HG03558 (cell line): ENCODE measurements around the gene ARHGEF4.
"Not testable (repeated sequence)": the region's sequence is repeated elsewhere in the genome, so short reads cannot be mapped to it uniquely, and the experiment has no call there.

Experiments used
- ATAC-seq: cut with Tn5 transposase; IDR thresholded peaks from one replicate; pipeline ENCODE4 v1.9.1; 2021; ENCODE audit warnings: moderate number of reproducible peaks; ENCODE audit not compliant: unreplicated experiment; ENCODE audit errors: extremely low read depth

The ARHGEF4 gene

DNA sequence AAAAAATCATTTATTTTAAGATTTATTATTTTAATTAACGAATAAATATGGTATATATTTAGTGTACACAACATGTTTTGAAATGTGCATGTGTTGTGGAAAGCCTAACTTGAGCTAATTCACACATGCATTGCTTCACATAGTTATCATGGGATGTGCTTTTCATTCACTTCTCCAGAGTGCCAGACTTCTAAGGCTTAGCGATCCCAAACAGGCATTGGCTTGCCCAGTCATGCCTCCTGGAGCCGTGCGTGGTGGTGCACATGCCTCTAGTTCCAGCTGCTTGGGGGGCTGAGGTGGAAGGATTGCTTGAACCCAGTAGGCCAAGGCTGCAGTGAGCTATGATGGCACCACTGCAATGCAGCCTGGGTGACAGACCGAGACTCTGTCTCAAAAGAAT is 40.5 kb downstream of the ARHGEF4 start:
- ATAC-seq, result no peak

DNA sequence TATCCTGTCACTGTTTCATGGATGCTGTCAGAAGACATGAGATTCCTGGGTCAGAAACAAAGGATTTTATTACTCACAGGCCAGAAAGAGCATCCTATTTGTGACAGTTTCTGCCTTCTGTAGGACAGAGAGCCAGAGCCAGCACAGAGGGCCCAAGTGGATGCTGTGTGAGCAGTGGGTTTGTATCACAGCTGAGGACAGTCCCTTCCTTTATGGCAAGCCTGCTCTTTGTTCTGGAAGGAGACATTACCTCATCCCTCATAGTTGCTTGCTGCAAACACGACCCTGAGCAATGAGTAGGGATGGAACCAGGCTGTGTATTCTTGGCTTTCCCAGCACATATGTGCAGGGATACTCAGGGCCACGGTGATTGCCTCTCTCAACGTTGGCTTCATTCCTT is 41.6 kb downstream of the ARHGEF4 start:
- ATAC-seq, result no peak

DNA sequence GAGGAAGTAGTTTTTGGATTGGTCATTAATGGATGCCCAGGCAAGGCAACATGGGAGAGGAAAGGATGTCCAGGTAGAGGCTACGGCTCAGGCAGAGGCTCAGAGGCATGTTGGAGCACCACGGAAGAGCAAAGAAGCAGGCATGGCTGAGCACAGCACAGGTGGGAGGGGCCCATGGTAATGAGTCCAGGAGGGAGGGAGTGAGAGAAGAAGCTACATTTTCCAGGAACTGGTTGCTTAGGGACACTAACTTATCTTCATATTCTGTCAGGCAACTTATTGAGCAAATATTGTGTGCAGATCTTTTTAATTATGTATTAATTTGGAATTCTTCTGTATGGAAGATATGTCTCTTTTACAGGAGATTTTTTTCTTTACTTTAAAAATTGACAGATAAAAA is 42.2 kb downstream of the ARHGEF4 start:
- no peak for ATAC-seq

DNA sequence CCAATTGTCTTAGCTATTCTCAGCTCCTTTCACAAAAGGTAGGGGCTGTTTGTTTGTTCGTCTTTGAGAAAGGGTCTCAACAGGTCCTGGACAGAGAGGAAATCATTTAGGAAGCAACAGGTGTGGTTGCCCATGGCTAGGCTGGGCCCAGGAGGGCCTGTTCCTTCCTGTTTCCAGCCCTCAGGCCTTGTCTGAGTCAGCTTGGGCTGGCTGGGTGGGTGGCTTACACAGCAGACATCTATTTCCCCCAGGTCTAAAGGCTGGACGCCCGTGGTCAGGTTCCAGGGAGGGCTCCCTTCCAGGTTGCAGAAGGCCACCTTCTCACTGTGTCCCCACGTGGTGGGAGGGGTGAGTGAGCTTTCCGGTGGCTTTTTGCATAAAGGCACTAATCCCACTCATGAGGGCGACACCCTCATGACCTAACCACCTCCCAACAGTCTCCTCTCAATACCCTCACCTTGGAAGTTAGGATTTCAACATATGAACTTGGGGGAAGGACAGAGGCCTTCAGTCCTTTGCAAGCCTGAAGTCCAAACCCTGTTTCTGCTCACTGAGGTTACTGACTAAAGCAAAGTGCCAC is 45.5 kb downstream of the ARHGEF4 start:
- ATAC-seq, result no peak

DNA sequence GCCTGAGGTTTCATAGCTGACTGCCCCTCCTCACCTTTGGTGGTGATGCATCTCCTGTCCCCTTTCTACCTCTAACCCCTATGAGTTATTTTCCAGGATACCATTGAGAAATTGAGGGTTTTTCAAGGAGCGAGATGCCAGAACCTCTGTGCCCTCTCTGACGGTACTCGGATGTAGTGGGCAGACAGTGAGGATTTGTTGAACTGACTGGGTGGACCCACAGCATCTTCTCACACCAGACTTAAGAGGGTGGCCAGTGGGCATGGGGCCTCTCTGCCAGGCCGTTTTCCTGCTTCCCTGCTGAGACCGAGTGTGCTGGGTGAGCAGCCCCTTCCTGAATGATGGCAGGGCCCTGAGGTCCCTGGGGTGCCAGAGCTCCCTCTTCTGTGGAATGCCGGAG is 46.3 kb downstream of the ARHGEF4 start:
- ATAC-seq, result no peak

DNA sequence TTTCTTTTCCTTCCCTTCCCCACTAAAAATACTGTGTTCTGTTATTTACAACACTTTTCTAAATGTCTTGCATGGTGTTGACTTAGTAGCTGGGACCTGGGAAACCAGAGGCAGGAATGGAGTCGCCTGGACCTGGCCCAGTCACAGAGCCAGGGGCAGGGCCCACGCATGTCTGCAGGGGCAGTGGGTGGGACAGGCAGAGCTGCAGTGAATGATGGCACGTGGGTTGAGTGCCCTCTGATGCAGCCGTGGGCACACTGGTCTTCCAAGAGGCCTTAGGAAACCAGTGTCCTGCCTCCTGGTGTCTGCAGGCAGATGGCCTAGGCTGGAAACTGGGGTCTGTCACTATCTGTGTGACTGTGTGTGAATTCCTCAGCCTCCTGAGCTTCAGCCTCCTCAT is 46.8 kb downstream of the ARHGEF4 start:
- no peak for ATAC-seq

DNA sequence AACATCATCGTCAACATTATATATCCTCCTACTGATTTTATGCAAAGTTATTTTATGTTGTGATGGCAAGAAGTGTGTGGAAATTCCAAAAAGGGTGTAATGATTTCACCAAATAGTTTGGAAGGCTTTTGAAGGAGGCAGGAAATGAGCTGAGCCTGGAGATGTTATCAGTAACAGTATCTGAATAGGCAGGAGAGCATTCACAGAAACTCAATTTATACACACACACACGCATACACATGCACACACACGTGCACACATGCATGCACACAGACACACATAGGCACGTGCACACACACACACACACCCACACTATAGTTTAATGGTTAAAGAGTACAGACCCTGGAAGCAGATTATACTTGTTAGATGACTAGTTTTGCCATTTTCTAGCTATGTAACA is 47.3 kb downstream of the ARHGEF4 start:
- ATAC-seq, result no peak

DNA sequence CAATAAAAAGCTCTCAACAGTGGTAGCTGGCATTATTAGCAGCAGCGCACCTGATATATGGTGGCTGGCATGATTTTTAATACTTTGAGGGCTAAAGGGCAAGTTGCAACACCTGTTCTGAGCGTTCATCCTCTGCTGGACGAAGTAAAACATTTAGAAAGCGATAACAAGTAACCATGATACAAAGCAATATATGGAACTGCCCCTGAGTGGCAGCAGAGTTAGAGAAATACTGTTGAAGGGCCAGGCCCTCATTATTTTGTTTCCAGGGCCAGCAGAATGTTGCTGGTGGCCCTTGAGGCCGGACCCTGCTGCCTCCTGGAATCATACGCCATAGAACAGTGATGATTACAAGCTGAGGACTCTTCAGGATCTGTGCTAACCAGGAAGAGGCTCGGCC is 47.8 kb downstream of the ARHGEF4 start:
- ATAC-seq, result no peak

DNA sequence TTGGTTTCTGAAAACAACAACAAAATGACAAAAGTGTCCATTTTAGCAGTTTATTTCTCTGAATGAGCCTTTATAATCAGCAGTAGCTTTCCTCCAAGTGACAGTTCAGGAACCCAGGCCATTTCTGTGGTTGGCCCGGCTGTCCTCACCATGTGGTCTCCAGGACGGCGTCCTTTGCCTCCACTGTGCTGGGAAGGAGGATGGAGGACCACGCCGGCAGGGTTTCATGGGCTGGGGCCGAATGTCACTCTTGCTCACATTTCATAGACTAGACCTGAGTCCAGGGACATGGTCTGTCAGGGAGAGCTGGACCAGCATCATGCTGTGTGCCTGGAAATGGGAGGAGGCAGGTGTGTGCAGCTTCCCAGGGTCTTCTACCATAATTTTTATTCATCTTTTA is 50.9 kb downstream of the ARHGEF4 start:
- ATAC-seq, result no peak

DNA sequence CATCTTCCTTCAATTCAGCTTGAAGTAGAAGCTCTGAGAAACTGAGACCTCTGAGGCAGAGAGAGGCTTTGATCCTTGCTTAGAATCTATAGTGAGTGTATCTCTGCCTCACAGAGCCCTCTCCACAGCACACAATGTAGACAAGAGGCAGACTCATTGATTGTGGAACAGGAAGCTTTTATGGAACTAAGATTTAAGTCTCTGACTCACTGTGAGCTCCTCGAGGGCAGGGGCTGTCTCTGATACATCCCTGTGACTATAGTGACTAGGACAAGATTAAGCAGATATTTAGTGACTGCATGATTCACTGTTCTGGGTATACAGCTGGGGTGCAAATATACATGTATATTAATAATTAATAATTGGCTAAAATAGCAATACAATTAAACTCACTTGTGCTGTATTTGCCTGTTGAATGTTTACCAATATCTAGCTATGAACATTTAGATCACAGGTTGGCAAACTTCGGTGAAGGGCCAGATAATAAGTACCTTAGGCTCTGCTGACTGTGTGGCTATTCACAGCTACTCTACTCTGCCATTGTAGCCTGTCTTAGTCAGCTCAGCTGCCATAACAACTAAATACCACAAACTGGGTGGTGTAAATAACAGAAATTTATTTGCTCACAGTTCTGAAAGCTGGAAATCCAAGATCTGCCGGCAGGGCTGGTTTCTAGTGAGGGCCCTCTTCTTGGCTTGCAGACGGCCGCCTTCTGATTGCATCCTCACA is 54.4 kb downstream of the ARHGEF4 start:
- no peak for ATAC-seq

DNA sequence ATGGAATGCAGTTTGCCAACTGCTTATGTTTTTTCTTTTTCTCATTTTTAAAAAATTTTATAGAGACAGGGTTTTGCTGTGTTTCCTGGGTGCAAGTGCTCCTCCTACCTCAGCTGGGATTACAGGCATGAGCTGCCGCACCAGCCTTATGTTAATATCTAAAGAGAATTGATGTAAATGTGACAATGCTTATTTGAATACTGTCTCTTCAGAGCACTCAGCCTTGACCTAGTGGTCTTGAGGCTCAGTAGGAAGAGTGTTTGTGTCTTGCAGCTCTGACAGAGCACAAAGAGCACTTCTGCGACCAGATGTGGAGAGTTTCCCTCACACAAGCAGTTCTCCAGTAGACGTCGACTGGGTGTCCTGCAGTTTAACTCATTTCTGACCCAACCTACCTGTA is 55.3 kb downstream of the ARHGEF4 start:
- ATAC-seq, result no peak

DNA sequence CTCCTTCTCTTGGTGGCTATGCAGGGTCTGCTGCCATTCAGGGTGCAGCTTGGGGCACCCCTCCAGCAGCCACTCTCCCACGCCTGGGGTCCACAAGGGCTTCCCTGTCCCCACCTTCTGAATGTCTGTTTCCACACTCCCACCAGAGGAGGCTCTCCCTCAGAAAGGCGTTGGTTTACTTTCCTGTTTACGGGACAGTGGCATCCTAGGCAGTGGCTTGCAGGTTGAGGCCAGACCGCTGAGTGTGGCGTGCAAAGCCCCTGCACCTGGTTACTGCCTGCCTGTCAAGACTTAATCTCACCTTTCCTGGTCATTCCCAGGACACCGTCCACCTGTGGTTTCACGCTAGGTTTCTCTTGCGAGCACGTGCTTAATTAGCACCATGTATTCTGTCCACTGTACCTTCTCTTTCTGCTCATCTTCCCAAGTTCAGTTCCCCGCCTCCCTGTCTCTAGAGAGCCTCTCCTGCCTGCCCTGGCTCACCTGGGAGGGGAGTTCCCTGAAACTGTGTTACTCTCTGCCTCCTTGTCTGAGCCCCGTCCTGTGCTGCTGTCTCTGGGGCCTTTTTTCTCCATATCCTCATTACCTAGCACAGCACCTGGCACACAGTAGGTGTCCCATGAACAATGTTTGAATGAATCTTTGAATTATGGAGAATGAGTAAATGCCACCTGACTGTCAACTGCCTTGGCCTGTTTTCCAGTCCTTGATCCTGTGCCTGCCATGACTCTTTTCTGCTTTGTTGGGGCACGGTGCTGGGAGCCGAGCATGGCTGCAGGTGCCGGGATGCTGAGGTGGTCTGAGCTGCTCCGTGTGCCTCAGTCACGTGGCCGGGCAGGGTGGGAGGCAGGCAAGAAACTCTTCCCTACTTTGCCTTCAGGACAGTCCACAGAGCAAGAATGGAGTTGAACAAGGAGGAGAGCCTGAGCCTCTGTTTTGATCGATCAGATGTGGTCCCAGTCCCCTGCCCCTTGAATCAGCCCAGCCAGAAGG is 56.4 kb downstream of the ARHGEF4 start:
- ATAC-seq, result no peak

DNA sequence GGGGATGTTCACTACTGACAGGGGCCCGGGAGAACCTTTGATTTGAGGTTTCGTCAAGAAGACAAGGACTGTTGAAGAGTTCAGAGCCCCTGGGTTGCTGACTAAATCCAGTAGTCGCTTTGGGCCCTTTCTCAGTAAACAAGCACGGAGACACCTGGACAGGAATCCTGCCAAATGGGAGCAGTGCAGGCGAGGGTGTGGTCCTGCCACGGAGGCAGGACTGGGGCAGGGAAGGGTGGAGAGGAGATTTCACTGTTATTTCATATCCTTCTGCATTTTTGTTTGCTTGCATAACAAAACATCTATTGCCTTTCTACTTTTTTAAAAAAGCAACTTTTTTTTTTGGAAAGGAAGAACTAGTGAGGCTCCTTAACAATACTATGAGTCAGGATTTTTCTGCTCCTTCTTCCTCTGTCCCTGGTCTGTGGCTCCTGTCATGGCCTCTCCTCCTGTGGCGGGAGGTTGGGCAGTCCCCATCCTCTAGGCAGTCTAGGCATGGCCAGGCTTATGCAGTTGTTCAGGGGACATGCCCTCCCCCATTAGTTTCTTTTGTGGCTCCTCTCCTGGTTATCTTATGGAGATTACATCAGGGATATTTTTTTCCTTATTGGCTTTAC is 57.7 kb downstream of the ARHGEF4 start:
- no peak for ATAC-seq

DNA sequence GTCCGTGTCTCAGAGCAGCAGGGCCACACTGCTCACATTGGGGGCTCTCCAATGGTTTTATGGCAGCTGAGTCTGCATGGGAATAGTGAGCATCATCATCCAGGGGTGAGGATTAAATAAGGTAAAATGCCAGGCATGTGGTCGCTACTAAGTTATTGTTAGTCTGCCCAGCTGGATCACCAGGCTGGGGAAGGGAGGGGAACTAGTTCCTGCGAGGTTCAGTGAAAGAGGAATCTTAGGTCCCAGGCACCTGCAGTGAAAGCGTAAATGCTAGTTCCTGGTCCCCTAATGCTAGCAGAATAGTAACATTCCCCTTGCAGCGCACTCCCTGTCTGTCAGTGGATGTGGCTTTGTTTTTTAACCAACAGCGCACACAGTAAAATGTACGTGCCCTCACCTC is 60.1 kb downstream of the ARHGEF4 start:
- ATAC-seq, result no peak

DNA sequence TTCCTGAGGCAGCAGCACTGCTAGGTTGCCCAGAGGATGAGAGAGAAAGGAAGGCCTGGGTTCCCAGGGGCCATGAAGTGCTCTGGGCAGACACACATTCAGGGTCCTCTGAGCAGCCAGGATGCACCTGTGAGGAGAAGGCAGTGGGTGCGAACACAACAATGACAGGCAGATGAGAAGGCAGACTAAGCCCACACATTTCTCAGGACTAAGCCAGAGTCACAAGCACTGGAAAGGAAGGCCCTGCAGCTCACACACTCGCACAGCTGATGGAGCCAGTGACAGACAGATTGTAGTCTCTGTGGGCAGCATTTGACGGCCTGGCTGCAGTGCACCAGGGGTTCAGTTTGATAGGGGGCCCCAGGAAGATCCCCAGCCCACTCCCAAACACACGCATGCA is 61.8 kb downstream of the ARHGEF4 start:
- ATAC-seq, result no peak

DNA sequence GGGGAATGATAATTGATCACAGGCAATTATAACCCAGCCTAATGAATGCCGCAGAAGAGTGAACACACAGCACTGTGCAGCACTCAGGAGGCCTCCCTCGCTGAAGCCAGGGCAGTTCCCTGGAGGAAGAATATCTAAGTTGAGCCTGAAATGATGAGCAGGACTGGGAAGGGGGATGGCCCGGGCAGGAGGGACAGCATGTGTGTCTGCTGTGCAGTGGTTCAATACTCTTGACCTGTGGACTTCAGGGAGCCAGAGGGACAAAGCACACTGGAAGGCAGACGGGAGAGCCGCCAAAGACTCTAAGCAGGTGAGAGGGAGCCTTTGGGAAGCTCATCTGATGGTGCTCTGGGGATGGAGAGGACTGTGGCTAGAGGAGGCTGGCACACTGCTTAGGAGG is 62.6 kb downstream of the ARHGEF4 start:
- no peak for ATAC-seq

DNA sequence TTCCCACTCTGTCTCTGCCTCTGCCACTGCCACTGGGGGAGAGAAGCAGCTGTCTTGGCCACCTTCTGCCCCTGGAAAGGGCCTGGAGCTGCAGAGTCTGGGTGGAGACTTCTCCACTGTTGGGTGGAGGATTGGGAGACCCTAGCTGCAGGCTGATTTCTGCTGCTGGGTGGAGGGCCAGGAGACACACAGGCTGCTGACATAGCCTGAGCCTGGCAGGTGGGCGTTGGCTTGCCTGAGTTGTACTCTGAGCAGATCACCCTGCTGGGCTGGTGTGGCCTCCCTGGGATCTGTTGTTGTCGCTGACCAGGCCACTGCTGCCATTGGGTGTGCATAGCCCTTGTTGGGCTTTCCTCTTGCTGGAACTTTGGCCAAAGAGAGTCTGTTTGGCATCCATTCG is 64.3 kb downstream of the ARHGEF4 start:
- ATAC-seq, result no peak

DNA sequence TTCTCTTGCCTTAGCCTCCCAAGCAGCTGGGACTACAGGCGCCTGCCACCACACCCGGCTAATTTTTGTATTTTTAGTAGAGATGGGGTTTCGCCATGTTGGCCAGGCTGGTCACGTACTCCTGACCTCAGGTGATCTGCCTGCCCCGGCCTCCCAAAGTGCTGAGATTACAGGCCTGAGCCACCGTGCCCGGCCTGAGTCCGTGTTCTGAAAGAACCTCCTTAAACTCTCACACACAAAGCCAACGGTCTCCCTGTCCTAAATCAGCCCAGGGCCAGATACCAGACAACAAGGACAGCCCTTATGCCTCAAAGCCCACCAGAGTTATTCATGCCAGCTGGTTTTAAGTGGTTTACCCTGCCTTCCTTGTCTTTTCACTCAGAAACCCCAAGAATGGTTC is 64.9 kb downstream of the ARHGEF4 start:
- ATAC-seq, result not testable (repeated sequence)

DNA sequence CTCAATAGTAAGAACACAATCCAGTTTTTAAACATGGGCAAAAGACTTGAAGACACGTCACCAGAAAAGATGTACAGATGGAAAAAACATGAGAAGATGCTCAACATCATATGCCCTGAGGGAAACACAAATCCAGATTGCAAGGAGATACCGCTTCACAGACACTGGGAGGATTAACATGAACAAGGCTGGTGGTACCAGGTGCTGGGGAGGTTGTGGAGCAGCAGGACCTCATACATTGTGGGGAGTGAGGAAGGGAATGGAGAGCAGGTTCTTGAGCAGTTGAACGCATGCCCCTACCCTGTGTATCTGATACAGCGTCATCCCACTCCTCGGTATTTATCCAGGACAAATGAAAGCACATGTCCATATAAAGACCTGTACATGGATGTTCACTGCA is 72.1 kb downstream of the ARHGEF4 start:
- ATAC-seq, result no peak

DNA sequence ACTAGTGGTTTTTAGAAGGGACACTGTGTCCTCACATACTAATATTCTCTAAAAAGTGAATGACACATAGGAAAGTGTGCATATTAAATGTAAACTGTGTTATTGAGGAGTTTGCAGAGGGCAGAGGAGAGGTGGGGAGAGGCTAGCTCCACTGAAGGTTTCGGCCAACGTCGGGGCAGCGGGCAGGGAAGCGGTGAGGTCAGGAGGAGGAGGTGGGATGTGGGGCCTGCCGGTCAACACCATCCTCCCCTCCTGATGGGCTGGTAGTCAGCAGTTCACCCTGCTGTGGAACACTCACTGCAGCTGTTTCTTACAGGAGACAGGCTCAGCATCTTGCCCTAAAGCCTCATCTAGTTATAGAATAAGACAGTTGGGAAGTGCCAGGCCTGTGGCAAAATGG is 74.2 kb downstream of the ARHGEF4 start:
- ATAC-seq, result no peak

DNA sequence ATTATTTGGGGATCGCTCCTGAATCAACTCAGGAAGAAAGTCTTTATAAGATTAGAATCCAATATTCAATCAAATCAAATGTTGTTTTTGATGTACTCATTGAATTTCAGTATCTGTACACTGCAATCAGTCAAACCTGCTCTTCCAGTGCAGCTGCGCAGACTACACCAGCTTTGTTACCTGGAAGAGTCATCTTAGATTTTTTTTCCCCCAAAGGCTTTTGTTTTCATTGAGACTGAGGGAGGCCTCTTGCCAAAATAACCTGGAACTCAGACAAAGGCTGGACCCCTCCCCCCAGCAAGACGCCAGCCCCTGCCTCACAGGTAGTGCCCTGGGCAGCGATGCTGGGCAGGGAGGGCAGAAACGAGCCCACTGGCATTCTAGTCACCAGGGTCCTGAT is 74.8 kb downstream of the ARHGEF4 start:
- ATAC-seq, result no peak
